ENCODE measurements around the gene MICOS13.
"Not testable (repeated sequence)": the region's sequence is repeated elsewhere in the genome, so short reads cannot be mapped to it uniquely, and the experiment has no call there.

Gene MICOS13, protein sequence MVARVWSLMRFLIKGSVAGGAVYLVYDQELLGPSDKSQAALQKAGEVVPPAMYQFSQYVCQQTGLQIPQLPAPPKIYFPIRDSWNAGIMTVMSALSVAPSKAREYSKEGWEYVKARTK

DNA sequence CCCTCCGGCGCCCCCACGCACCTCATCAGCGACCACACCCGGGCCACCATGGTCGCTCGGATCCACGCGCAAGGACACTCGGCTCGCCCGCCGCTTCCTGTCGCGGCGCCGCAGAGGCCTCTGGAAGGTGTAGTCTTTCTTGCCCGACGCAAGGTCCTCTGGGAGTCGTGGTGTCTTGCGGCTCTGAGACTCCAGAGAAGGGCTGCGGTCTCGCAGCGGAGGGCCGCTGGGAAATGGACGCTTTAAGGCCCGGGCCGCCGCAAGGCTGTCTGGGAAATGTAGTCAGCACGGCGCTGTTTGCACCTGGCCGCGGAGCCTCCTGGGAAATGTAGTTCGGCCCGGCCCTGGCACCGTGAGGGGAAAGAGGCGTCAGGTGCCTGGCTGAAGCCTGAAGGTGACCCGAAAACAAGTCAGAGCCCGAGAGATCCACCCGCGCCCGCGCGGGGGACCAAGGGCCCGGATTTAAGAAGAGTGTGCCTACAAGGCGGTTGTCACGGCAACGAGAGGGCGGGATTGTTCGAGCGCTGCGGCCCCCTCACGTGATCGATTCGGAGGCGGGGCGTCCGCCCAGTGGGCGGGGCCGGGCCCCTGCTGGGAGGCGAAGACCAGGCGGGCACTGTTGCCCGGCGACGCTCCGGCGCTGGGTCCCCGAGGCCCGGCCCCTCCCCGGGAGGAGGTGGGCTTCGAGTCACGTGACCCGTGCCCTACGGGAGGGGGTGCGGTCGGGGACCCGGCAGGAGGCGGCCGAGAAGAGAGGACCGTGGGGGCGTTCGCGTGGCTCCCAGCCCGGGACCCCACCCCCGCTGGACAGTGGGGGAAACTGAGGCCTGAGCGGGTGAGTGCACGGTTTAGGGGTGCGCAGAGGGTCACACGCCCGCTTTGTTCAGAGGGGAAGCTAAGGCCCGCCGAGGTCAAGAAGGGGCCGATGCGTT lies at the start of gene MICOS13, which contains the start of gene HSD11B1L:
TSS of gene MICOS13 (minus strand) at position 80 of the 932 bp plus-strand sequence. CDS start at position 50, 30 bp downstream.
TSS of gene HSD11B1L (plus strand) at position 591 of the 932 bp plus-strand sequence. CDS start 3,806 bp downstream, outside the sequence.
- peak; percentile 99 for DNase-seq

DNA sequence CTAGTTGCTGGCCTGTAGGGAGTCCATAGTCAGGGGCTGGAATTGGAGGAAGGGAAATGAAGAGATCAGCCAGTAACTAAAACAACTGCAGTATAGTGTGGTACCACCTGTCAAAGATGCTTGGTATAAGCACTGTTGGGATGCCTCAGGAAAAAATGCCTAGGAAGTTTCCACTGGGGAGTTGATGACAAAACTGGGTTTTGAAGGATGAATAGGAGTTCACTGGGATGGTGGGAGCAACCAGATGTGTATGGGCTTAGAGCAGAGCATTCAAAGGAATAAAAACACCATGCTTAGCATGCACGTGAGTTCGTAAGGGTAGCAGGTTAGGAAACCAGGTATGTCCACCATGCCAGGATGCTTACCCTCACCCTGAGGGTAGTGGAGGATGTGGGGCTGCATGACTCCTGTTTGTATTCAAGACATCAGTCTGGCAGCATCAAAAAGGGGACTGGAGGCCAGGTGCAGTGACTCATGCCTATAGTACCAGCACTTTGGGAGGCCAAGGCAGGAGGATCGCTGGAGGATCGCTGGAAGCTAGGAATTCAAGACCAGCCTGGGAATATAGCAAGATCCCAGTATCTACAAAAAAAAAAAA lies 47.2 kb upstream of the MICOS13 start:
- no peak for DNase-seq

DNA sequence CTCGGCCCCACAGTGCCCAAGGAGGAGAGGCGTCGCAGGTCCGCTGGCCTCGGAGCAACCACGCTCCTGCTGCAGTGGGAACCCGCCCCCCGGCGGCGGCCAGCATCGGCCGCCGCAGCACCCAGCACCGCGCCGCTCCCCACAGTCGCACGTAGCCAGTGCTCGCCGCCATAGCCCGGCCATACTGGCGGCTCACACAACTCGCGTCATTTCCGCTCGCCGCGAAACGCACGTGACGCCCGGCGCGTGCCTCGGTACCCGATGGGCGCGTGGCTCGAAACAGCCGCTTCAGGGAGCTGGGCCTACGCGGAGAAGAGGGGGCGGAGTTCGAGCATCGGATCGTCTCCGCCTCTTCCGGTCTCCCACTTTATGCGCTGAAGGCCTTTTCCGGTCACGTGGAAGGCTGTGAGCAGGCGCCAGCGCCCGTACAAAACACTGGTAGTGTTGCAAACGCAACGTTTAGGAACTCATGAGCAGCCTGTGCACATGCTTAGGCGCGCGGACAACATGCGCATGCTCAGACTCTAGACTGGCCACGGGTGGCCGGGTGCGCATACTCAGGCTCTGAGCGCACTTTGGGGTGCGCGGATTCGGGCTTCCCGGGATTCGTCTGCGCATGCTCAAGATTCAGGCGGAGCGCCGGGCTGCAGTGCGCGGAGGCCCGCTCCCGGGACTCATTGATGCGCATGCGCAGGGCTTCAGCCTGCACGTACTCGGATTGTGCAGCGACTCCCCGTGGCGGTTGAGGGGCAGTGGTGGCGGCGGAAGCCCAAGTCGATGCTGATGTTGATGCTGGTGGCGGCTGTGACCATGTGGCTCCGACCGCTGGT lies 39.9 kb upstream of the MICOS13 start, which contains the start of the genes CATSPERD and LONP1:
TSS of gene CATSPERD (plus strand) at position 677 of the 830 bp plus-strand sequence. CDS start at position 778, 101 bp downstream.
TSS of gene LONP1 (minus strand) at position 186 of the 830 bp plus-strand sequence. CDS start at position 172, 14 bp downstream.
- DNase-seq = peak; percentile 99

DNA sequence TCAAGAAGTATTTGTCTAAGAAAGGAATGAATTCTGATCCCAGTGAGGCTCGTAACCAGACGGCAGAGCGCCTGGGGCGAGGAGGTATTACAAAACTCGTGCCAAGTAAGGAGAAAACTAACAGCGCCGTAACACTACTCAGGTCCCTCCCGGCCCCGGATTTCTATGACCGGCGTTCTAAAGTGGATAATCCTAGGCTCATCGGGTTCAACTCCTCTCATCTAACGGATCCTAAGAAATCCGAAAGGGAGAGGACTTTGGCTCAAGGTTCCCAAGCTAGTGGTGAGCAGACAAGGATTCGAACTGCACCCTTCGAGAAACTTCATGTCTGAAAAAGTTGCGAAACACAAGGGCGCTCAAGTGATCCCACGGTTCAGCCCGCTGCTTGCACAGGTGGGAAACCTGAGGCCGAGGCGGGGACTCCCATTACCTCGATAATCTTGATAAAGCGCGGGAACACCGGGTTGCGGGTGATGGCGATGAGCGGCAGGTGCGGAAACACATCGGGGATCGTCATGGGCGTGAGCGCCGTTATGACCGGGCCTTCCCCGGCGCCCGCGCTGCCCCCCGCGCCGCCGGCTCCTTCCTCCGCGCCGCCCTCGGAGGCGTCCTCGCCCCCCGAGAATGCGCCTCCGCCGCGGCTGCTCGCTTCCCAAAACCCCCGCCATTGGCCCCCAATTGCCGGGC lies 39.1 kb upstream of the MICOS13 start:
- DNase-seq = no peak

DNA sequence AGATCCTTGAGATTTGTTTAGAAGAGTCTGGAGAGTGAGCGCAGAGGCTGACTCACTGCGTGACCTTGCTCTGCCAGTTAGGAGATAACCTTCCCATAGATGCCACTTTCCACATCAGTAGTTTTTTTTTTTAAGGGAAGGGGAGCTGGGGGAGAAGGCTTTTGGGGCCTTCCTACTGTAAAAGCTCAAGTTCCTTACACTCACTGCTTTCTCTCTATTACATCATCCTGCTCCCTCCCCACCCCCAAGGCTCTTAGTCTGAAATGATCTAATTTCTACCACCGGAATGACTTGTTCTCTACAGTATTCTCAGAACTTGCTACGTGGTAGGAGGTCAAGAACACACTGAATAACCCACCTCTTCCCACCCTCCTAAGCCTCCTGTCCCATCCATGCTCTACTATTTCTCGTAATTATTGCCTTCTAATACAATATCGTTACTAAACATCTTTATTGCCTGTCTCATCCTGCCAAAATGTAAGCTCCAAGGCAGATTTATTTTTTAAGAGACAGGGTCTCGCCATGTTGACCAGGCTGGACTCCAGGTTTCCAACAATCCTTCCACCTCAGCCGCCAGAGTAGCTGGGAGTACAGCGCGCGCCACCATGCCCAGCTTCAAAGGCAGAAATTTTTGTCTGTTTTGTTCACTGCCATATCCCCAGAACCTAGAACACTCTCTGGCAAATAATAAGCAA lies 38.4 kb upstream of the MICOS13 start:
- peak; percentile 94 for DNase-seq

DNA sequence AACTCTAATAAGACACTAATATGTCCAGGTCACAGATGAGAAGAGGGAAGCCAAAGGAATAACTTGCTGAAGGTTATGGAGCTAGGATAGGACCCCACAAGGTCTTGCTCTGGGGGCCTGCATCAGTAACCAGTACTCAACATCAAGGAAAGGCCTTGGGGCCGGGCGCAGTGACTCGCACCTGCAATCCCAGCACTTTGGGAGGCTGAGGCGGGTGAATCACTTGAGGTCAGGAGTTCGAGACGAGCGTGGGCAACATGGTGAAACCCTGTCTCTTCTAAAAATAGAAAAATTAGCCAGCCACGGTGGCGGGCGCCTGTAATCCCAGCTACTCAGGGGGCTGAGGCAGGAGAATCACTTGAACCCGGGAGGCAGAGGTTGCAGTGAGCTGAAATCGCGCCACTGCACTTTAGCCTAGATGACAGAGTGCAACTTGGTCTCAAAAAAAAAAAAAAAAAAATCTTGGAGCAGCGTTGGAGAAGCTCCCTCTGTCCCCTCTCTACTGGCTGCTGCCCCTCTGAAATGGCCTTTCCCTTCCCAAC lies 37.8 kb upstream of the MICOS13 start:
- peak; percentile 80 for DNase-seq

DNA sequence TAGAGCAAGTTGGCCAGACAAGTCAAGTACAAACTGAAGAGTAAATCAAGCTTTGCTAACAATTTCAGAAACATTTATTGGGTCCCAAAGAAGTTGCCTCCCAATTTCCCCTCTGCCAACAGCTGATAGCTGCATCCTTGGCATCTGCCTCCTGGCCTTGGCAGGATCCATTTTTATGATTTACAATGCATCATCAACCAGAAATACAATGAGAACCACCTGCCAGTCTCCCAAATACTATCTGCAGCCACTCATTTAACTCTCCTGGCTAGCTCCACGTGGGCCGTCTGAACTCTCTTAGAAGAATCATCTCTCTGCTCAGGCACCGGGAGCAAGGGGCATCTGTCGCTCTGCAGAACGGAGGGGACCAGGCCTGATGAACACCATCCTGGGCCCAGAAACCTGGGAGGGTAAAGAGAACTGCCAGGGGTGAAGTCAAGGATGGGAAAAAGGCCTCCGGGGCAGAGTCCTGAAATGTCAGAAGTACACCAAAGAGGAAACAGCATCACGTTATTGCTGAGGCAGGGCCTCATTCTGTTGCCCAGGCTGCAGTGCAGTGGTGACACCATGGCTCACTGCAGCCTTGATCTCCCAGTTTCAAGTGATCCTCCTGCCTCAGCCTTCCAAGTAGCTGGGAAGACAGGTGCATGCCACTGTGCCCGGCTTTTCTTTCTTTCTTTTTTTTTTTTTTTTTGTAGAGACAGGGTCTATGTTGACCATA lies 37.1 kb upstream of the MICOS13 start:
- DNase-seq = no peak

DNA sequence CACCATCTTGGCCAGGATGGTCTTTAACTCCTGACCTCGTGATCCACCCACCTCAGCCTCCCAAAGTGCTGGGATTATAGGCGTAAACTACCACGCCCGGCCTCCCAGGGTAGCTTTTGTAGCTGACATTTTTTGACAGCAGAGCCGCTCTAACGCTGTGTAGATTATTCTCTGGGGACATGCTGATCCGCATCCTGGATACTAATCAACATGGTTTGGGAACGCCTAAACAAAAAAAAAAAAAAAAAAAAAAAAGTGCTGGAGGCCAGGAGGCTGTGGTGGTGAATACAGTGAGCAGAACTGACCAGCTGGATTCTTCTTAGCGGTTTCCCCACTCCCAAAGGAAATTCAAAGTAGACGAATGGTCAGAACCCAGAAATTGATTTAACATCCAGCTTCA lies 34.5 kb upstream of the MICOS13 start:
- DNase-seq = no peak

DNA sequence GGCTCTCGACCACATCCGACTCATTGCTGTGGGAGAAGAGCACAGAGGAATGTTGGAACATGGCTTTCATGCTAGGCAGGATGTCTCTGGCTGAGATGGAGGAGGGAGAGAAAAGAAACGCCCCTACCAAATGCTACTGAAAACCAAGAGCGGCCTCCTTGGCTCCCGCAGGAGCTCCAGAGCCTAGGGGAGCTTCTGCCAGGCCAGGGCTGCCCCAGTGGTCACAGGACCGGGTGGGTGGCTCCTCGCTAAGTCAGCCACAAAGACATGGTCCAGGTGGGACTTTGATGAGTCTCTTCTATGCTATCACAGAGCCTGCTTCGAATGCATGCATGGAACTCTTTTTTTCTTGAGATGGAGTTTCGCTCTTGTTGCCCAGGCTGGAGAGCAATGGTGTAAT lies 32.9 kb upstream of the MICOS13 start:
- DNase-seq = no peak

DNA sequence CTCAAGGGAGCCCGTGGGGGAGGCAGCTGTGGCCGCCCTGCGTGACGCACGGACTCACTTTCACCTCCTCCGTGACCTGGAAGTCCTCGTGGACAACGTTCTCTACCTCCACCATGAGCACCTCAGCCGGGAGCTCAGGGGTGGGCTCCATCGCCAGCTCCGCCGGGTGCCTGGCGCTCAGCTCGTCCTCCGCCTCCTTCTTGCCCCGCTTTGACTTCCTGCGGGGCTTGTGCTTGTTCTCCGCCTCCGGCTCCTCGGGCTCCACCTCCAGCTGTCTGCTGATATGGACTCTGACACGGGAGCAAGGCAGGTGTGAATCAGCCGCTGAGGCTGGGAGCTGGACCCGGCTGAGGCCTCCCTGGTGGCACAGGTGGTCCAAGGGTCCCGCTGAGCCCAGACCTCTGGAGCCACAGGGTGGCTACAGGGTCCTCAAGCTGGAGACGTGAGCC lies 31.4 kb upstream of the MICOS13 start:
- no peak for DNase-seq

DNA sequence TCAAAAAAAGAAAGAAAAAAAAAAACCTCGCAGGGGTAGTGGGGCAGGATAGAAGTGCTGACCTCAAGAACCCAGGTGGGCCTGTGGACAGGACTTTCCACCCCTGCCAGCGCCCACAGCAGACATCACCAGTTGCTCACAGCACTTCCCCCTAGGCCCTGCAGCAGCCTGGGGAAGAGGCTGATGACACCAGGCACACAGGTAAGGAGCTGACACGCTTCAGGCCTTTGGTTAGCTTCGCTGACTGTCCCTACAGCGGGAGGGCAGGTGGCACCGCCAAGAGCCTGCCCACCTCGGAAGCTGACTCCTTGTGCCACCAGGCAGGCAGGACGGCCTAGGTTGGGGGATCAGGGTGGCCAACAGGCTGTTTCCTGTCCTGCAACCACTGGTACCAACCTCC lies 30.7 kb upstream of the MICOS13 start:
- DNase-seq = no peak

DNA sequence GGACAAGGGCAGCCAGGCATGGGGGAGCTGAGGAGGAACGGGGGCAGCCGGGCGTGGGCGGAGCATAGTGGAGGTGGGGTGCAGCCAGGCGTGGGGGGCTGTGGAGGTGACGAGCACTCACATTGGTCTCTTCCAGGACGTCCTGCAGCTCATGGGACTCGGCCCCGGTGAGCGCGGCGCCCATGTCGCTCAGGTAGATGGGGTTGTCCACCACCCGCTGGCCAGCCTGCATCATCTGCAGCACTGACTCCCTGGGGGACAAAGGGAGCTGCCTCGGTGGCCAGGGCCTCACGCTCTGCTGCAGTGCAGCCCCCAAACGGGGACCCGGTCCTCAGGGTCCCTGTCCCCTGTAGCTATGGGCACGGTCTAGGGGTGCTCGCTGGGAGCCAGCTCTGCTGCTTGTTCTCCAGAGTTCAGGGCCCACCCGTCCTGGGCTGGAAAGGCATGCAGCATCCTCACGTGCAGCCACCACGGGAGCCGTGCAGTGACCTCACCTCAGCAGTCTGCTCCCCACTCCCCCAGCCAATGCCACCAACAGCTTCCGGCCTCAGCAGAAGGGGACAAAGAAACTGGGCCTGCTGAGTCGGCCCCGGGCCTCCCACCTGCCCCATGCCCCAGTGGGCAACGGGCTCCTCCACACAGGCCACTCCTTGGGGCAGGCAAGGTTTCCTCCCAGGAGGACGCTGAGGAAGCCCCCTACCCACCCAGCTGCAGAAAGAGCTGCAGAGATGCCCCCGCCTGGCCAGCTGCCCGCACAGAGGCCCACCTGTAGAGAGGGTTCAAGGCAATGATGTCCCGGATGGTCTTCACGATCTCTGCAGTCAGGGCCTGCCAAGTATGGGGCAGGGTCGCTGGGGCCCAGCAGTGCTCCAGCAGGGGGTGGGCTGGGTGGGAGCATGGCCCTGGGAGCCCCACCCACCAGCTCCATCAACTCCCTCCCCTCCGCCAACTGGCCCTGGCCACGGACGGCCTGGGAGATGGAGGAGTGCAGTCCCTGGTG lies 27.6 kb upstream of the MICOS13 start:
- DNase-seq = no peak

DNA sequence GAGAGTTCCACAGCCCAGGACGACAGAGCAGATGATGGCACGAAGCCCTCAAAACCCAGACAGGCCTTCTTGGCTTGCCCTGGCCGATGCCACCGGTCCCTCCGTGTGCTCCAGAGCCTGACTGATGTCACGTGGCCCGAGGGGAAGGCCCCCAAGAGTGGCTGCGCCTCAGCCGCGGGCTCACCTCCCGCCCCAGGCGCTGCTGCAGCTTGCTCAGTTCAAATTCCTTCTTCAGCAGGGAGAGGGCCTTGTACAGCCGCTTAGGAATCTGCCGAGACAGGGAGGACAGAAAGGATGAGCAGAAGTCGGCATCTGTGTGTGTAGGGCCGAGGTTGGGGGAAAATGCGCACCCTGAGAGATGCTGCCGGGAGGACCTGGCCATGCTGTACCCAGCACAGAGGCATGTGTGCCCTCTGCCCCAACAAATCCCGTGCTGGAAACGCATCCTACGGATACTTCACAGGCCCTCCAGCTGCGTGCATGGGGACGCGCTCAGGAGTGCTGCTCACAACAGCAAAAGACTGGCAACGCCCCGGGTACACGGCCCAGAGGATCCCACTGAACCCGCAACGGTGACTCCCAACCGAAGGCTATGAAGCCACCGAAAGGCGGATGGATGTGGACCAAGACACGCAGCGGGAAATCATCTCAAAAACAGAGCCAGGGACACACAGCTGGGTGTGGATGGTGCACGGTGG lies 26.7 kb upstream of the MICOS13 start:
- no peak for DNase-seq

DNA sequence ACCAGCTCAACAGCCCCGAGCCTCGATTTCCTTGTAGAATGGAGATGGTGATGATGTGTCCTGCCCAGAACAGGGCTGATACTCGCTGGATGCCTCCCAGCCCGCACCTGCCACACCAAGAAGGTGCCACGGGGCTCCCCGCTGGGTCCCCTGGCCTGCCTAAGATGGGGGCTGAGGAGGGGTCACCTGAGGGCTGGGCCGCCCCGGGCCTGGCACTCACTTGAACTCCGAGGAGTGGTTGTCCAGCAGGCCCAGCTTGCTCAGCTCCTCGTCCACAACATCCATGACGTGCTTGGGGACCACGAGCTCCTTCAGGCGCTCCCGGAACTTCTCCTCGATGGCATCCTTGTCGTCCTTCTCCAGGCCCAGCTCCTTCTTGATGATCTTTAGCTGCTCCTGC lies 25.2 kb upstream of the MICOS13 start:
- DNase-seq = no peak

DNA sequence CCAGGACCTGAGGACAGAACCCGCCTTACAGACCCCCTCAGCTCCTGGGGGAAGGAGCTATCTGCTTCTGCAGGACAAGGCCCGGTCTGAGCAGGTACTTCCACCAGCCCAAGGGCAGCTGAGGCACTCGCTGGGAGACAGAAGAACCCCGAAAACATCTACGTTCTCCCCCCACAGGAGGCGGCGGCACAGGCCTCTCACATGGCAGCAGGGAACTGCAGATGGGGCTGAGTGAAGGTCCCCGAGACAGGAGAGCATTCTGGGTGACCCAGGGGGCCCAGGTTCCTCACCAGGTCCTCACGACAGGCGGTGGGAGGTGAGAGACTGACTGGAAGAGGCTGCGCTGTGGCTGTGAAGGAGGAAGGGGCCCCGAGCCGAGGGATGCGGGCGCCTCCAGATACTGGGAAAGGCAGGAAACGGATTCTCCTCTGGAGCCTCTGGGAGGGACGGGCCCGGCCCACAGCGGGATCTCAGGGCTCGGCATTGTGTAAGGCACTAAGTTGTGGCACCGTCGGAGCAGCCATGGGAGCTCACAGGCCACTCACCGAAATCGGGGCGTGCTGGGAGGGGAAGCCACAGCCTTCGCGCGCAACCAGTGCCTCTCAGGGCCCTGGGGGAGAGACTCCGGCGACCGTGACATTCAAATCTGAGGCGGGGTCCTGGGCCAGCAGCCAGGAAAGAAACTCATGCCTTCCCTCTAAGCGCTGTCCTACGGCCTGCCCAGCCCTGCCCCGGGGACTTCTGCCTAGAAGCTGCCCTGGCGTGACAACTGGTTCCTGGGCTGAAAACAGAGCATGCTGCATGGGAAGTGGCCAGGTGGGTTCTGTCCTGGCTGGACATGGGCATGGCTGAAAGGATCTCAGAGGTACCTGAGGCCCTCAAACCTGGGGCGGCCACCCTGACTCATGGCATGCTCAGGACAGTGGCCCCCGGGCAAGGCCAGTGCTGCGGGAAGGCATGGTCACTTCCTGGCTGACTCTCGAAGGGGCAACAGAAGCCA lies 23.8 kb upstream of the MICOS13 start:
- no peak for DNase-seq

DNA sequence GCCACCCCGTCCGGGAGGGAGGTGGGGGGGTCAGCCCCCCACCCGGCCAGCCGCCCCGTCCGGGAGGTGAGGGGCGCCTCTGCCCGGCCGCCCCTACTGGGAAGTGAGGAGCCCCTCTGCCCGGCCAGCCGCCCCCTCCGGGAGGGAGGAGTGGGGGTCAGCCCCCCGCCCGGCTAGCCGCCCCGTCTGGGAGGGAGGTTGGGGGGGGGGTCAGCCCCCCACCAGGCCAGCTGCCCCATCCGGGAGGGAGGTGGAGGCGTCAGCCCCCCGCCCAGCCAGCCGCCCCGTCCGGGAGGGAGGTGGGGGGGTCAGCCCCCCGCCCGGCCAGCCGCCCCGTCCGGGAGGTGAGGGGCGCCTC lies 21.7 kb upstream of the MICOS13 start:
- DNase-seq = not testable (repeated sequence)

DNA sequence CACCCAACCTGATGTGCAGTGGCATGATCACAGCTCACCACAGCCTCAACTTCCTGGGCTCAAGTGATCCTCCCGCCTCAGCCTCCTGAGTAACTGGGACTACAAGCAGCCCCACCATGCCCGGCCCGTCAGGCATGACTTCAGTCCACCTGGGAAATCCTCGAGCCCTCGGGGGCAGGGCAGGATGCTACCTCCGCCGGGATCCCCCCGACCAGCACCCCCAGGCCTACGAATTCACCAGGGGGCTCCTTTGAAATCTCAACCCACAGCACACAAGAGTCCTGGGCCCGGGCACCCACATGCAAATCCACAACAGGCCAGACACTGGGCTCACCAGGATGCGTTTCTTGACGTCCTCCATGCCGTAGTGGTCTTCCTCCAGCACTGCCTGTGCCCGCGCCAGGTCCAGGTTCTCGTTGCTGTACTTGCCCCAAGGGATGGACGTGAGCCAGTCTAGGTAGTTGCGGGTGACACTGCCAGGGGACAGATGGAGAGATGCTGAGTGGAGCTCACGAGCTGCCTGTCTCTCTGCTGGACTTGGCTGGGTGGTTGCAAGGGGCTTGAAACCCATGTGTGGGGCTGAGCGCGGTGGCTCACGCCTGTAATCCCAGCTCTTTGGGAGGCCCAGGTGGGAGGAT lies 20.3 kb upstream of the MICOS13 start:
- no peak for DNase-seq

Measured in fibroblast of skin of right biceps (primary cell).